DMS153 treated with DMSO at 0.1 percent for 48 hours (cell line): ENCODE data around the gene ARL6.

ENCODE experiments used
- DNase-seq: peaks from one replicate; lab custom pipeline; 2025; ENCODE audit not compliant: unreplicated experiment; lab: John Stamatoyannopoulos, UW

The ARL6 gene

GRCh38 chr3:97764407-97765238 lies at the start of gene ARL6:
TSS of gene ARL6 (plus strand) at chr3:97764758. CDS start at chr3:97768108, 3,350 bp downstream.
- DNase-seq: peak; percentile 89

GRCh38 chr3:97719156-97719821 lies 45.3 kb upstream of the ARL6 start:
- DNase-seq: peak; percentile 62

- DNase-seq: peak; percentile 25
Observed at GRCh38 chr3:97720417-97720816, 44.1 kb upstream of the ARL6 start.

- DNase-seq: no peak
Observed at GRCh38 chr3:97721446-97721845, 43.1 kb upstream of the ARL6 start.

- peak; percentile 10 for DNase-seq
Observed at GRCh38 chr3:97736928-97737327, 27.6 kb upstream of the ARL6 start.

- DNase-seq: no peak
Observed at GRCh38 chr3:97738761-97739160, 25.8 kb upstream of the ARL6 start.

GRCh38 chr3:97742036-97742435 lies 22.5 kb upstream of the ARL6 start:
- DNase-seq: no peak

- DNase-seq: no peak
Observed at GRCh38 chr3:97744289-97744688, 20.3 kb upstream of the ARL6 start.

GRCh38 chr3:97763586-97764406 lies 762 bp upstream of the ARL6 start:
- no peak for DNase-seq

GRCh38 chr3:97765336-97765735 lies 778 bp downstream of the ARL6 start:
- no peak for DNase-seq

- DNase-seq: no peak
Observed at GRCh38 chr3:97772926-97773325, 8.4 kb downstream of the ARL6 start.

- DNase-seq: no peak
Observed at GRCh38 chr3:97778152-97778551, 13.6 kb downstream of the ARL6 start.

- DNase-seq: peak; percentile 67
Observed at GRCh38 chr3:97793420-97794019, 29.0 kb downstream of the ARL6 start.

- DNase-seq: no peak
Observed at GRCh38 chr3:97795951-97796350, 31.4 kb downstream of the ARL6 start.

- no peak for DNase-seq
Observed at GRCh38 chr3:97804471-97804870, 39.9 kb downstream of the ARL6 start.

- no peak for DNase-seq
Observed at GRCh38 chr3:97810779-97811390, 46.3 kb downstream of the ARL6 start.

- no peak for DNase-seq
Observed at GRCh38 chr3:97815149-97815917, 50.8 kb downstream of the ARL6 start.

- no peak for DNase-seq
Observed at GRCh38 chr3:97816811-97817210, 52.3 kb downstream of the ARL6 start.

GRCh38 chr3:97817965-97818364 lies 53.4 kb downstream of the ARL6 start:
- DNase-seq: peak; percentile 53

GRCh38 chr3:97820780-97821179 lies 56.2 kb downstream of the ARL6 start:
- no peak for DNase-seq
